Activated naive CD8-positive, alpha-beta T cell treated with anti-CD3 and anti-CD28 coated beads, Interleukin-2, amount 10 ng/mL, durations not matched to agents 7 days and 5 days (primary cell): ENCODE data around the gene HEY2. TPM values are rescaled to one million over a fixed set of nuclear protein-coding genes. Genes with fewer than 3 reads are reported as not detected.

ENCODE experiments used
- total RNA-seq, 2 experiments: library from RNA; stranded (reverse); gene quantifications; one replicate each; pipeline ENCODE4 v1.2.3, GENCODE V29; 2021

HEY2 gene
- total RNA-seq, 2 experiments from 2014 or later = 0.11 to 0.22 TPM

Other genes with a start within 250 kb of the HEY2 start
- 10 to 100 TPM; 51.1 to 58.6 TPM for gene NCOA7, start 41.3 kb downstream of the HEY2 start, total RNA-seq
- 10 to 100 TPM; 10.6 to 10.8 TPM for gene HINT3, start 207.1 kb downstream of the HEY2 start, total RNA-seq
- 10 to 100 TPM; 24.7 to 25.1 TPM for gene TRMT11, start 236.9 kb downstream of the HEY2 start, total RNA-seq